Mucosa of descending colon (tissue), 3 donors: ENCODE results near the gene PYHIN1. TPM values are rescaled to one million over a fixed set of nuclear protein-coding genes. Genes with fewer than 3 reads are reported as not detected.
A peak's percentile ranks its signal among the peaks of the same experiment; 100 is the strongest.
"Not testable (repeated sequence)": the region's sequence is repeated elsewhere in the genome, so short reads cannot be mapped to it uniquely, and the experiment has no call there.

Experiments
- ATAC-seq: fragments of 200-7000 bp; cut with Tn5 transposase; one replicate; pipeline ENCODE4 v1.9.1; 2020; ENCODE audit warnings: mild to moderate bottlenecking, moderate library complexity
- DNase-seq, 3 donors: peaks; one replicate each; pipeline ENCODE4 v3.0.0-alpha.2; 2020
- H3K36me3 ChIP-seq: fragments of 200-600 bp; one replicate; pipeline ENCODE4 v1.8.0; 2021; ENCODE audit warnings: low read depth, mild to moderate bottlenecking
- H3K4me1 ChIP-seq: fragments of 200-600 bp; one replicate; pipeline ENCODE4 v1.8.0; 2021; ENCODE audit warnings: low read depth, mild to moderate bottlenecking
- H3K4me3 ChIP-seq: fragments of 200-600 bp; one replicate; pipeline ENCODE4 v1.8.0; 2021; ENCODE audit warnings: mild to moderate bottlenecking
- H3K9me3 ChIP-seq: fragments of 200-600 bp; one replicate; pipeline ENCODE4 v1.8.0; 2021; ENCODE audit warnings: mild to moderate bottlenecking
- intact Hi-C, 2 donors: fragments of 100-400 bp; cut with DNase I in 1 of 2; cut with micrococcal nuclease in 1 of 2; formaldehyde crosslinking; loops; one replicate each; pipeline versions ENCODE4 v1.11.0 to v1.11.1; 2022; cut with DNase I, micrococcal nuclease
- total RNA-seq, 3 donors: library from RNA; stranded (reverse); fragmentation: NEBNext Ultra II Directional in 2 of 3; extraction: Animal tissue kit (Norgen Biotek cat#: 25700) in 2 of 3; gene quantifications; one replicate each; pipeline versions ENCODE4 v1.2.1 to v1.2.4, GENCODE V29; 2021 to 2023
- TF ChIP-seq, protein P1 (sequence below): fragments of 200-600 bp; IDR thresholded peaks from one replicate; pipeline ENCODE4 v1.8.0; 2022; ENCODE audit warnings: antibody characterized with exemption, mild to moderate bottlenecking
- donor health status: DM: no; HTN: no; CAD: no; lungs with moderate emphysema.
- donor health status: DM: no; HTN: no; CAD: no.
- donor health status: DM: no; HTN: yes; CAD: no.

PYHIN1 gene
- total RNA-seq, 3 donors from 2014 or later, result 0.87 to 2.0 (median 0.98) TPM

DNA sequence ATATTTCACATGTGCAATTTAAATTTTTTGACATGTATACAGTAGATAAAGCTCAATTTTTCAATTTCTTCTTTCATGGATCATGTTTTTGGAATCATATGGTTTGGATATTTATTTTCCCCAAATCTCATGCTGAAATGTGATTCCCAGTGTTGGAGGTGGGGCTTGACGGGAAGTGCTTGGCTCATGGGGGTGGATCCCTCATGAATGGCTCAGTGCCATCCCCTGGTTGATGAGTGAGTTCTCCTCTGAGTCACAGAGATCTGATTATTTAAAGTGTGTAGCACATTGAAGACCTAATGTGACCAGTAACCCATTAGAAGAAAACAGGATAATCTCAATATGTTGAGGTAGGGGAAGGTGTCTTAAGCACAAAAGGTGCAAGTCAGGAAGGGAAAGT lies 69.3 kb downstream of the PYHIN1 start:
- Histone ChIP-seq H3K9me3 (no peaks in the 10 kb centered on the region), H3K36me3 (no peaks in the 10 kb centered on the region), H3K4me1 (peaks cover 3% of the 10 kb centered on the region), H3K4me3 (no peak overlapping the region)
- DNase-seq (peak; percentile 51 to 71 (median 62)), ATAC-seq (peak; percentile 76)
- TF ChIP-seq, protein P1, sequence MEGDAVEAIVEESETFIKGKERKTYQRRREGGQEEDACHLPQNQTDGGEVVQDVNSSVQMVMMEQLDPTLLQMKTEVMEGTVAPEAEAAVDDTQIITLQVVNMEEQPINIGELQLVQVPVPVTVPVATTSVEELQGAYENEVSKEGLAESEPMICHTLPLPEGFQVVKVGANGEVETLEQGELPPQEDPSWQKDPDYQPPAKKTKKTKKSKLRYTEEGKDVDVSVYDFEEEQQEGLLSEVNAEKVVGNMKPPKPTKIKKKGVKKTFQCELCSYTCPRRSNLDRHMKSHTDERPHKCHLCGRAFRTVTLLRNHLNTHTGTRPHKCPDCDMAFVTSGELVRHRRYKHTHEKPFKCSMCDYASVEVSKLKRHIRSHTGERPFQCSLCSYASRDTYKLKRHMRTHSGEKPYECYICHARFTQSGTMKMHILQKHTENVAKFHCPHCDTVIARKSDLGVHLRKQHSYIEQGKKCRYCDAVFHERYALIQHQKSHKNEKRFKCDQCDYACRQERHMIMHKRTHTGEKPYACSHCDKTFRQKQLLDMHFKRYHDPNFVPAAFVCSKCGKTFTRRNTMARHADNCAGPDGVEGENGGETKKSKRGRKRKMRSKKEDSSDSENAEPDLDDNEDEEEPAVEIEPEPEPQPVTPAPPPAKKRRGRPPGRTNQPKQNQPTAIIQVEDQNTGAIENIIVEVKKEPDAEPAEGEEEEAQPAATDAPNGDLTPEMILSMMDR, result no peak
- intact Hi-C loops, result no loop called here

DNA sequence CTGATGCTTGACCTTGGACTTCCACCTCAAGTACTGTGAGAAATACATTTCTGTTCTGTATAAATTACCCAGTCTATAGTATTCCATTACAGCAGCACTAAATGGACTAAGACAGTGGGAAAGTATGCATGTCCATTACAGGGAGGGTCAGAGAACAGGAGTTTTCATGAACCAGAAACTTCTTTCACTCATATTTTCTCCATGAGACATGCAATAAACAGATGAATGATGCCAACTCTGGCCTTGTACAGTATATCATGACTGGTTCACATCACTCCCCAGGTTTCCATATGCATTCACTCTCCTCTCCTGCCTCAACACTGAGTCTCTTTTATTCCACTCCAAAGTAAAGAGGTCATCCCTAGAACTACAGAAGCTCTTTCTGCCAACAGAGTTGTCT lies 73.8 kb downstream of the PYHIN1 start:
- no peaks in the 10 kb centered on the region for H3K9me3 ChIP-seq
- H3K4me3 ChIP-seq, result no peak overlapping the region
- ATAC-seq, result no peak
- no peak for DNase-seq
- H3K4me1 ChIP-seq, result peaks cover 16% of the 10 kb centered on the region
- intact Hi-C loops, result no loop called here
- TF ChIP-seq, protein P1, result no peak
- H3K36me3 ChIP-seq, result no peaks in the 10 kb centered on the region

DNA sequence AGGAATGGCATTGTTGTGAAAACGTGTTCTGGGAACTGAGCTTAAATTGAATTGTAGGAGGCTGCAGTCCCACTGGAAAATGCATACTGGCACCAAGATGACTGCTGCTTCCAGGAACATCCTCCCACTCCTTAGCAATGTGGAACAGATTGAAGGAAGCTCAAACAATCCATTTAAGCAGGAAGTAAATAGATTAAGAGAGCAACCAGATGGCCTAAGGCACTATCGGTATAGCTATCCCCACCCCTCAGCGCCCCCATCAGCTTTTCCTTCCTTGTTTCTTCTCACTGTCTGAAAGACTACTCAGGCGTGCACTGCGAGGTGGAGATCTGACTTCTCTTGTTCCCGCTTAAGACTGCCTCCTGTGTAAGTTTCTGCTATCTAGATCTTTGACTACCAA lies 74.3 kb downstream of the PYHIN1 start:
- intact Hi-C loops, result no loop called here
- H3K9me3 ChIP-seq, result no peaks in the 10 kb centered on the region
- no peaks in the 10 kb centered on the region for H3K36me3 ChIP-seq
- H3K4me3 ChIP-seq, result no peak overlapping the region
- ATAC-seq (peak; percentile 24), DNase-seq (no peak)
- H3K4me1 ChIP-seq, result peaks cover 16% of the 10 kb centered on the region
- TF ChIP-seq, protein P1, result no peak

DNA sequence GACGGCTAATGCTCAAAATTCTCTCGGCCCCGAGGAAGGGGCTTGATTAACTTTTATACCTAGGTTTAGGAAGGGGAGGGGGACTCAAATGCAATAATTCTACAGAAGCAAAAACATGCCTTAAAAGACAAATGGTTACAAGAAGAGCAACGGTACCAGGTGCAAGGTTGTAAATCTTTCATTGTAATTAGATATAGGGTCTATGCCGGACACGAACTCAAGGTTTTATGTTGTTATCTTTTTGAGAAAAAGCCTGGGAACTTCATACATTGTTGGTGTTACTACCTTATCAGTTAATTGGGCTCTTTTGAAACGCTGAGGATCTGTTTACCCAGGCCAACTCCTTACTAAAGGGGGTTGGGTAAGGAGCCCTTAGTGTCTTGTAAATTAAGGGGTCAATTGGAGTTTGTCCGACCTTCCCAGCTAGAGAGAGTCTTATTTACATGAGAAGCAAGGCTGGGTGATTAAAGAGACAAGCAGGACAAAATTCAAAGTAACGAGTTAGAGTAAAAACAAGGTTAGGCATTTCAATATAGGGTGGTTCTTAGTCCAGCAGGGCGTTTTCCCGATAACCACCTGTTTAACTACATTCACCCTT lies 75.0 kb downstream of the PYHIN1 start:
- intact Hi-C loops, ATAC-seq, H3K36me3 ChIP-seq, H3K9me3 ChIP-seq, H3K4me3 ChIP-seq, DNase-seq: not testable (repeated sequence)
- peaks cover 16% of the 10 kb centered on the region for H3K4me1 ChIP-seq

DNA sequence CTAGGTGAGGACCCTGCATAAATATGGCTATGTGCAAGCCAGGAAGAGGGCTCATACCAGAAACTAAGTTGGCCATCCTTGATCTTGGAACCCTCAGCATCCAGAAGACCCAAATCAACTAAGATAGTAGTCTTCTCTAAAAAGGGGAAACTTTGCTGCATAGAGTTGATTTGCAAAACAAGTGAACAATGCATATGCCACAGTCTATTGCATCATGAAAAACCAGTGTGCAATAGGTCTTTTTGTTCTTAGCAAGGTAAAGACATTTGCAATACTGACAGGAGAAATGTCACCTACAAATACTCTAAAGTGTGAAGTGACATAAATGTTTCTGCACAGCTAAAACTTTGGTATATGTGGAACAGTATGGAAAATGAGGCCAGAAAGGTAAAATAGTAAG lies 76.4 kb downstream of the PYHIN1 start:
- TF ChIP-seq, protein P1, result no peak
- Histone ChIP-seq H3K9me3 (no peaks in the 10 kb centered on the region), H3K4me1 (peaks cover 16% of the 10 kb centered on the region), H3K36me3 (no peaks in the 10 kb centered on the region), H3K4me3 (no peak overlapping the region)
- DNase-seq (no peak), ATAC-seq (no peak)
- intact Hi-C loops, result no loop called here

DNA sequence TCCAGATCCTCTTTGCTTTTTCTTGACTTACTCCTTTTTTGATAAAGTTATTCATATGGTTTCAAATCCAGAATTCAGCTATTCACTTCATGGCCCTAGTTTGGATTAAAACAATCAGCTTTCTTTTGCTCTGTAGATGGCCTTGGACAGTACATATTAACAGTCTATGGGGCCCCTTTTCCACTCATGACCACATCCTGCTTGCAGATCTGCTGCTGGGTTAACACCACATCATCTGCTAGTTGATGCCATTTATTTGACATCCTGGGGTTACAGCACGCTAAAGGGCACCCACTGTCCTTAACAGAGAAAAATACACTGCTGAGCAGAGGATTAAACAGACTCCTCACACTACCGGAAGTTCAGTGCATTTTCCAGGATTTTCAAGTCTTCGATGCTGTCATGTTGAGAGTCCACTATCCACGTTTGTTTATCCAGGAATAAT lies 77.4 kb downstream of the PYHIN1 start:
- Histone ChIP-seq H3K4me1 (peaks cover 16% of the 10 kb centered on the region), H3K4me3 (no peak overlapping the region), H3K9me3 (no peaks in the 10 kb centered on the region), H3K36me3 (no peaks in the 10 kb centered on the region)
- peak; percentile 75 for ATAC-seq
- intact Hi-C loops, result no loop called here
- peak in 1 of 3 donors; percentile 45 for DNase-seq
- TF ChIP-seq, protein P1, result no peak
